C4-2B (cell line): ENCODE measurements around the gene IL37.
"Not testable (repeated sequence)": the region's sequence is repeated elsewhere in the genome, so short reads cannot be mapped to it uniquely, and the experiment has no call there.

Experiments used
- H3K27ac ChIP-seq: fragments of 450-650 bp; 2 replicates; pipeline ENCODE4 v1.5.1; 2017
- ZFX ChIP-seq: fragments of 450-650 bp; IDR thresholded peaks from 2 replicates; pipeline ENCODE4 v1.6.1; 2017
- TF ChIP-seq, protein P1 (sequence below): fragments of 450-650 bp; conservative IDR thresholded peaks from 2 replicates; pipeline ENCODE4 v1.5.1; 2017; ENCODE audit warnings: mild to moderate bottlenecking

The IL37 gene

DNA sequence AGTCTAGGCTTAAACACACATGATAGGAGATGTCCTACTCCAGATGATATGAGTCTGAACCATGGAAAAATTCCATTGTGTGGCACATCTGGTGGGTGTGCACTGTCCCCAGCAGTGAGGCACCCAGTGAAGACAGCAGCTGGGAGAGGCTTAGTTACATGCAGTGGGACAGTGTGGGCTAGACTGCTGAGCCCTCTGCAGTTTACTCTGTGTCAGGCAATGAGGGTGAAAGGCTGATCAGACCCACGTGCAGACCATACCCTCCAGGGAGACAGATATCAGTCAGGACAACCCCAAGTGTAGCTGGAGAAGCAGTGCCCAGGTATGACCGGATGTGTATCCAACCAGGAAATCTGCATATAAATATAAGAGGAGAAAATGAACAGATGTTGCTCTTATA, 13.4 kb downstream of the IL37 start:
- TF ChIP-seq, protein P1, sequence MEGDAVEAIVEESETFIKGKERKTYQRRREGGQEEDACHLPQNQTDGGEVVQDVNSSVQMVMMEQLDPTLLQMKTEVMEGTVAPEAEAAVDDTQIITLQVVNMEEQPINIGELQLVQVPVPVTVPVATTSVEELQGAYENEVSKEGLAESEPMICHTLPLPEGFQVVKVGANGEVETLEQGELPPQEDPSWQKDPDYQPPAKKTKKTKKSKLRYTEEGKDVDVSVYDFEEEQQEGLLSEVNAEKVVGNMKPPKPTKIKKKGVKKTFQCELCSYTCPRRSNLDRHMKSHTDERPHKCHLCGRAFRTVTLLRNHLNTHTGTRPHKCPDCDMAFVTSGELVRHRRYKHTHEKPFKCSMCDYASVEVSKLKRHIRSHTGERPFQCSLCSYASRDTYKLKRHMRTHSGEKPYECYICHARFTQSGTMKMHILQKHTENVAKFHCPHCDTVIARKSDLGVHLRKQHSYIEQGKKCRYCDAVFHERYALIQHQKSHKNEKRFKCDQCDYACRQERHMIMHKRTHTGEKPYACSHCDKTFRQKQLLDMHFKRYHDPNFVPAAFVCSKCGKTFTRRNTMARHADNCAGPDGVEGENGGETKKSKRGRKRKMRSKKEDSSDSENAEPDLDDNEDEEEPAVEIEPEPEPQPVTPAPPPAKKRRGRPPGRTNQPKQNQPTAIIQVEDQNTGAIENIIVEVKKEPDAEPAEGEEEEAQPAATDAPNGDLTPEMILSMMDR = no peak
- no peak for TF ChIP-seq ZFX
- no peak overlapping the region for H3K27ac ChIP-seq

DNA sequence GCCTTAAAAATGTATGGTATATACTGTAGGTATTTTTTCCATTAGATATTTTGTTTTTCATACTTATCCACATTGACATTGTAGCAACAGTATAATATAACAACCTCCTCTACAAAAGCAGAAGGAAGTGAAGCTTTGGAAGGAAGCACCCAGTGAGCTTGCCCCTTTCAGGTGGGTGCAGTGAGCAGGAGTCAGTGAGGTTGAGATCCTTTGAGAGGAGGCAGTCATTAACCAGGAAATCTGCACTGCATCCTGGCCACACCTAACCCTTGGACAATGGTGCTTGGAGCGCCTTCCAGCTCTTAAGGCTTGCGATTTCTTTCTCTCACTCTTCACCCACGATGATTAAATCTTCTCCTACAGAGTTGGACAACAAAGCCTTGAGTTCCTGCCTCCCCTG, 13.9 kb downstream of the IL37 start:
- H3K27ac ChIP-seq = no peak overlapping the region
- no peak for TF ChIP-seq ZFX
- TF ChIP-seq, protein P1 = no peak

DNA sequence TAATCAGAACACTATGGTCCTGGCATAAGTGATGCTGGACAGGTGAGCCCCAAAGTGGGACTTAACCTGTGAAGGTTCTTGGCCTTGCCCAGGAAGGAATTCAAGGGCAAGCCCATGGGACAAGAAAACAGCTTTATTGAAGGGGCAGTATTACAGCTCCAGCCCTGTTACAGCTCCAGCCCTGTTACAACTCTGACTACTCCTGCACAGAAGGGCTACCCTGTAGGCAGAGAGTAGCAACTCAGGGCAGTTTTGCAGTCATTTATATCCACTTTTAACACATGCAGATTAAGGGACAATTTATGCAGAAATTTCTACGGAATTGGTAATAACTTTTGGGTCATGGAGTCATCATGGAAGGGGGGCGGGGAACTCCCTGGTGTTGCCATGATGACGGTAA, 15.7 kb downstream of the IL37 start:
- H3K27ac ChIP-seq = no peak overlapping the region
- TF ChIP-seq, protein P1 = no peak

DNA sequence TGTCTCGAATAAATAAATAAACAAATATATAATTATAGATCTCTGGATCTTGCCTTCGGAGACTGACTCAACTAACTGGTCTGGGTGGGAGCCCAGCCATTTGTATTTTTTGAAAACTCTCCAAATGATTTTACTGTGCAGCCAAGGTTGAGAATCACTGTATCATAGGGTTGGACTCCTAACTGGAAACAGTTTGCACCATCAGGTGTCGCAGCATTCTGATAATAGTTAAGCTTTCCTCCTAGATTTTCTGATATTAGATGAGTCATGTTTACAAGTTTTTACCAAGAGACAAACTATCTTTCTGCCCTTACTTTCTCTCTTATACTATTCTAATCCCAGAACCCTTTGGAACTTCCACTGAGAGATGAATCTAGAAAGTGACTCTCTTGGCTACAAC, 16.8 kb downstream of the IL37 start:
- no peak overlapping the region for H3K27ac ChIP-seq
- TF ChIP-seq ZFX = no peak
- TF ChIP-seq, protein P1 = no peak

- no peak for TF ChIP-seq ZFX
- no peak overlapping the region for H3K27ac ChIP-seq
These were observed 22.3 kb downstream of the IL37 start for GRCh38 chr2:112933261-112933660.

DNA sequence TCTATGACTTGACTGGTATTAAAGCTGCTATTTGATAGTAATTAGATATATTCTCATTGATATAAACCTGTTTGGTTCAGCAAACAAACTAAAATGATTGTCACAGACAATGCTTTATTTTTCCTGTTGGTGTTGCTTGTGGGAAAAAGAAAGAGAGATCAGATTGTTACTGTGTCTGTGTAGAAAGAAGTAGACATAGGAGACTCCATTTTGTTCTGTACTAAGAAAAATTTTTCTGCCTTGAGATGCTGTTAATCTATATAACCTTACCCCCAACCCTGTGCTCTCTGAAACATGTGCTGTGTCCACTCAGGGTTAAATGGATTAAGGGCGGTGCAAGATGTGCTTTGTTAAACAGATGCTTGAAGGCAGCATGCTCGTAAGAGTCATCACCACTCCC, 23.2 kb downstream of the IL37 start:
- not testable (repeated sequence) for H3K27ac ChIP-seq

DNA sequence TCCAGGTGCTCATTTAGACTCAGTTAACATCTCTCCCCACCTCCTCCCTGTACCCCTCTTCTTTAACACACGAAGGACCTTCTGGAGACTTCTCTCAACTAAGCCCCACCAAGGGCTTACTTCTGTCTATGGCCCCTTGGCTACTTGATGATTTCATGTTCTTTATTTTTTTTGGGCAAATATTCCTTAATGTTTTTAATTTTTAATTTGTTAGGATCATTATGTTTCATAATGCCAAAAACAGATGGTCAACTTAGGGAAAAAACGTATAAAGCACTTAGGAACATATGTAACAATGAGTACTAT, 25.9 kb downstream of the IL37 start:
- TF ChIP-seq, protein P1 = no peak
- no peak for TF ChIP-seq ZFX
- no peak overlapping the region for H3K27ac ChIP-seq

GRCh38 chr2:112938904-112939303, 27.9 kb downstream of the IL37 start:
- H3K27ac ChIP-seq = peak overlapping the region; percentile 20; the same call in 1 of the 2 replicates
- TF ChIP-seq ZFX = no peak
- TF ChIP-seq, protein P1 = no peak

- peak overlapping the region; percentile 20; the same call in 1 of the 2 replicates for H3K27ac ChIP-seq
- TF ChIP-seq, protein P1 = no peak
- no peak for TF ChIP-seq ZFX
These were observed 28.5 kb downstream of the IL37 start for GRCh38 chr2:112939425-112939824.
